Hippocampal formation (tissue), 2 donors: ENCODE measurements around the gene SAFB.

Source experiments
- DNase-seq, 2 donors: peaks; one replicate each; lab custom pipeline; 2025; lab: John Stamatoyannopoulos, UW

The SAFB gene

GRCh38 chr19:5622465-5623396 lies at the start of gene SAFB, which contains the start of gene SAFB2:
SAFB (plus strand) TSS chr19:5623083; CDS start chr19:5623206, 123 bp downstream.
SAFB2 (minus strand) TSS chr19:5622776; CDS start chr19:5622715, 61 bp downstream.
- peak; percentile 92 to 98 for DNase-seq

- DNase-seq: no peak
These were observed 47.3 kb upstream of the SAFB start for GRCh38 chr19:5575590-5575989.

- DNase-seq: peak in 1 of 2 donors; percentile 33
These were observed 44.6 kb upstream of the SAFB start for GRCh38 chr19:5578097-5578846.

- no peak for DNase-seq
These were observed 43.6 kb upstream of the SAFB start for GRCh38 chr19:5579286-5579685.

GRCh38 chr19:5579697-5580096 lies 43.2 kb upstream of the SAFB start:
- no peak for DNase-seq

GRCh38 chr19:5580161-5580571 lies 42.7 kb upstream of the SAFB start:
- DNase-seq: no peak

GRCh38 chr19:5585461-5586299 lies 37.2 kb upstream of the SAFB start:
- peak; percentile 29 to 46 for DNase-seq

- DNase-seq: peak in 1 of 2 donors; percentile 46
These were observed 36.4 kb upstream of the SAFB start for GRCh38 chr19:5586300-5587070.

GRCh38 chr19:5587071-5587455 lies 35.8 kb upstream of the SAFB start:
- DNase-seq: no peak

- no peak for DNase-seq
These were observed 35.2 kb upstream of the SAFB start for GRCh38 chr19:5587661-5588060.

- DNase-seq: no peak
These were observed 34.4 kb upstream of the SAFB start for GRCh38 chr19:5588441-5588840.

- peak in 1 of 2 donors; percentile 24 for DNase-seq
These were observed 33.8 kb upstream of the SAFB start for GRCh38 chr19:5588906-5589676.

- DNase-seq: no peak
These were observed 32.6 kb upstream of the SAFB start for GRCh38 chr19:5590151-5590864.

- no peak for DNase-seq
These were observed 32.1 kb upstream of the SAFB start for GRCh38 chr19:5590865-5591154.

- no peak for DNase-seq
These were observed 31.4 kb upstream of the SAFB start for GRCh38 chr19:5591476-5591875.

- no peak for DNase-seq
These were observed 30.1 kb upstream of the SAFB start for GRCh38 chr19:5592531-5593342.

GRCh38 chr19:5593343-5594255 lies 29.3 kb upstream of the SAFB start:
- DNase-seq: no peak

GRCh38 chr19:5594521-5594950 lies 28.3 kb upstream of the SAFB start:
- no peak for DNase-seq
